22Rv1 (cell line): ENCODE data around the gene HS6ST1.

Experiments
- CTCF ChIP-seq: fragments of 450-650 bp; IDR thresholded peaks from 2 replicates; pipeline ENCODE4 v1.5.1; 2017; ENCODE audit warnings: mild to moderate bottlenecking
- ZFX ChIP-seq: fragments of 450-650 bp; IDR thresholded peaks from 2 replicates; pipeline ENCODE4 v1.6.1; 2017; ENCODE audit warnings: antibody characterized with exemption, borderline replicate concordance

- TF ChIP-seq CTCF (no peak), ZFX (no peak)
Observed at GRCh38 chr2:128308284-128308731, 10.4 kb downstream of the HS6ST1 start.
